CD14-positive monocyte (primary cell): ENCODE results near the gene NHERF2. TPM values are rescaled to one million over a fixed set of nuclear protein-coding genes. Genes with fewer than 3 reads are reported as not detected.
A peak's percentile ranks its signal among the peaks of the same experiment; 100 is the strongest.

ENCODE experiments used
- DNase-seq, 3 donors: peaks; one replicate each; pipeline ENCODE4 v3.0.0-alpha.2; 2011 to 2022
- H2AFZ ChIP-seq: 2 replicates; pipeline ENCODE4 v1.6.0; 2012; ENCODE audit warnings: mild to moderate bottlenecking, low read depth, low read length, inconsistent platforms; ENCODE audit not compliant: insufficient read depth, poor library complexity, severe bottlenecking
- H3K27ac ChIP-seq, 2 donors: 1 replicate in 1 of 2; 2 replicates in 1 of 2; pipeline ENCODE4 v1.5.1; 2012 to 2013; ENCODE audit warnings: low read length in 2 of 2, control low read depth in 1 of 2, inconsistent platforms in 1 of 2, low read depth in 1 of 2, mild to moderate bottlenecking in 1 of 2
- H3K27me3 ChIP-seq, 2 donors: one replicate each; pipeline versions ENCODE4 v1.6.0 to v1.6.1; 2011 to 2013; ENCODE audit warnings: low read length in 2 of 2; ENCODE audit not compliant: control insufficient read depth in 2 of 2, insufficient read depth in 2 of 2
- H3K36me3 ChIP-seq, 2 donors: replicated peaks in 1 of 2; 1 replicate in 1 of 2; 2 replicates in 1 of 2; pipeline versions ENCODE4 v1.5.1 to v1.6.1; 2012 to 2013; ENCODE audit warnings: low read length in 2 of 2, control low read depth in 1 of 2, inconsistent platforms in 1 of 2, mild to moderate bottlenecking in 1 of 2; ENCODE audit not compliant: insufficient read depth in 2 of 2, control insufficient read depth in 1 of 2
- H3K4me1 ChIP-seq, 2 donors: 1 replicate in 1 of 2; 2 replicates in 1 of 2; pipeline versions ENCODE4 v1.5.1 to v1.6.1; 2012 to 2013; ENCODE audit warnings: low read length in 2 of 2, control low read depth in 1 of 2, inconsistent platforms in 1 of 2, mild to moderate bottlenecking in 1 of 2, moderate library complexity in 1 of 2; ENCODE audit not compliant: insufficient read depth in 2 of 2, control insufficient read depth in 1 of 2
- H3K4me2 ChIP-seq: replicated peaks from 2 replicates; pipeline ENCODE3; 2012; ENCODE audit warnings: low read length, moderate library complexity, mild to moderate bottlenecking; ENCODE audit not compliant: poor library complexity, severe bottlenecking; ENCODE audit errors: extremely low read depth
- H3K4me3 ChIP-seq, 3 experiments: fragments of 200-600 bp in 1 of 3; sonication (generic) in 1 of 3; replicated peaks in 1 of 3; 1 replicate in 2 of 3; 2 replicates in 1 of 3; pipeline ENCODE4 v1.5.1; 2011 to 2013; ENCODE audit warnings: low read length in 3 of 3, mild to moderate bottlenecking in 3 of 3, control low read depth in 2 of 3, low read depth in 2 of 3, inconsistent platforms in 1 of 3, moderate library complexity in 1 of 3
- H3K79me2 ChIP-seq: 2 replicates; pipeline ENCODE4 v1.6.0; 2012; ENCODE audit warnings: mild to moderate bottlenecking, control low read depth, inconsistent platforms, low read length, moderate library complexity; ENCODE audit not compliant: insufficient read depth
- H3K9ac ChIP-seq: 2 replicates; pipeline ENCODE4 v1.6.0; 2017; ENCODE audit warnings: low read length, mild to moderate bottlenecking; ENCODE audit not compliant: insufficient read depth, poor library complexity, severe bottlenecking
- H3K9me3 ChIP-seq, 2 donors: replicated peaks in 1 of 2; 1 replicate in 1 of 2; 2 replicates in 1 of 2; pipeline versions ENCODE4 v1.5.1 to v1.6.1; 2012 to 2013; ENCODE audit warnings: low read length in 2 of 2, control low read depth in 1 of 2; ENCODE audit not compliant: control insufficient read depth in 1 of 2, insufficient read depth in 1 of 2
- H4K20me1 ChIP-seq: 2 replicates; pipeline ENCODE4 v1.6.0; 2012; ENCODE audit warnings: mild to moderate bottlenecking, low read length, control low read depth, moderate library complexity; ENCODE audit not compliant: insufficient read depth
- H3K27ac Mint-ChIP-seq, 7 donors: one replicate each; pipeline ENCODE4 v1.8.0; 2020; ENCODE audit warnings: mild to moderate bottlenecking in 7 of 7, mixed read lengths in 7 of 7, moderate library complexity in 6 of 7, inconsistent platforms in 2 of 7
- H3K27me3 Mint-ChIP-seq, 3 donors: one replicate each; pipeline ENCODE4 v1.8.0; 2021 to 2022; ENCODE audit warnings: low read depth in 3 of 3, mild to moderate bottlenecking in 3 of 3, mixed read lengths in 3 of 3, moderate library complexity in 3 of 3, inconsistent platforms in 1 of 3
- H3K36me3 Mint-ChIP-seq, 2 donors: one replicate each; pipeline ENCODE4 v1.8.0; 2020; ENCODE audit warnings: mixed read lengths in 2 of 2, inconsistent platforms in 1 of 2, mild to moderate bottlenecking in 1 of 2
- H3K4me1 Mint-ChIP-seq: one replicate; pipeline ENCODE4 v1.8.0; 2020; ENCODE audit warnings: mild to moderate bottlenecking, mixed read lengths
- H3K4me3 Mint-ChIP-seq, 2 donors: one replicate each; pipeline ENCODE4 v1.8.0; 2020; ENCODE audit warnings: mild to moderate bottlenecking in 2 of 2, mixed read lengths in 2 of 2, moderate library complexity in 1 of 2
- H3K9me3 Mint-ChIP-seq, 7 donors: one replicate each; pipeline ENCODE4 v1.8.0; 2020 to 2022; ENCODE audit warnings: mixed read lengths in 7 of 7, mild to moderate bottlenecking in 6 of 7, moderate library complexity in 6 of 7, inconsistent platforms in 2 of 7
- CTCF ChIP-seq: fragments of 200-600 bp; IDR thresholded peaks from one replicate; pipeline ENCODE4 v1.8.0; 2022; ENCODE audit warnings: antibody characterized with exemption, mild to moderate bottlenecking
- WGBS: methylation state at CpG from one replicate; pipeline ENCODE4 v1.1.5; 2013; ENCODE audit warnings: missing lambda C conversion rate; ENCODE audit not compliant: insufficient coverage; 5-methylcytosine and 5-hydroxymethylcytosine counted together
- intact Hi-C, 2 donors: fragments of 100-400 bp; cut with micrococcal nuclease; formaldehyde crosslinking; loops; one replicate each; pipeline versions ENCODE4 v1.15.0 to v1.15.1; 2023
- polyA plus RNA-seq, 3 donors: library from polyadenylated mRNA; depleted of rRNA in 1 of 3; unstranded in 2 of 3; stranded (reverse) in 1 of 3; fragments of 300-500 nt in 2 of 3; fragments of >200 nt in 1 of 3; fragmentation: Illumina TruSeq in 2 of 3; gene quantifications; 1 replicate in 2 of 3; 2 replicates in 1 of 3; pipeline ENCODE4 v1.2.3, GENCODE V29; 2012 to 2021

The NHERF2 gene
- polyA plus RNA-seq, 3 donors: 0.66 to 8.2 (median 0.78) TPM

- peaks cover 50% of the 10 kb centered on the region for H3K4me1 Mint-ChIP-seq
Measured at GRCh38 chr16:2006317-2006716, 20.4 kb upstream of the NHERF2 start.

More at GRCh38 chr16:2006317-2006716, 20.4 kb upstream of the NHERF2 start:
- Histone ChIP-seq H3K4me3 (no peak overlapping the region), H3K9ac (no peak overlapping the region), H3K79me2 (peaks cover 60% of the 10 kb centered on the region), H4K20me1 (peaks cover 67% of the 10 kb centered on the region), H3K4me1 (peaks cover 40 to 67% of the 10 kb centered on the region in 2 donors), H3K4me2 (no peak overlapping the region), H2AFZ (no peak overlapping the region), H3K27me3 (no peaks in the 10 kb centered on the region), H3K27ac (no peak overlapping the region), H3K36me3 (peaks cover 22 to 23% of the 10 kb centered on the region in 2 donors), H3K9me3 (no peaks in the 10 kb centered on the region)
- 93% methylated on average over 6 of the region's 8 CpGs for WGBS
- no peak for DNase-seq
- Mint-ChIP-seq H3K36me3 (peaks cover 14 to 22% of the 10 kb centered on the region in 2 donors), H3K9me3 (peaks cover 0 to 2% (median 0%) of the 10 kb centered on the region in 7 donors), H3K27me3 (peaks cover 0 to 1% (median 0%) of the 10 kb centered on the region in 3 donors), H3K4me3 (no peak overlapping the region), H3K27ac (peak overlapping the region in 1 of 7 donors; percentile 75)
- intact Hi-C loops: loop anchor here (5.0 to 10.0 kb wide), 4 partner anchors 41 to 248 kb away; partner anchors contain the start of genes ECI1 (in 1 of the 2), NTHL1 (in 1 of the 2) and TSC2 (in 1 of the 2)
- TF ChIP-seq CTCF: no peak
